ENCODE data around the gene DAB2IP. TPM values are rescaled to one million over a fixed set of nuclear protein-coding genes. Genes with fewer than 3 reads are reported as not detected.

Gene DAB2IP
- total RNA-seq, 1 donor from 2014 or later: 0.75 TPM

DNA sequence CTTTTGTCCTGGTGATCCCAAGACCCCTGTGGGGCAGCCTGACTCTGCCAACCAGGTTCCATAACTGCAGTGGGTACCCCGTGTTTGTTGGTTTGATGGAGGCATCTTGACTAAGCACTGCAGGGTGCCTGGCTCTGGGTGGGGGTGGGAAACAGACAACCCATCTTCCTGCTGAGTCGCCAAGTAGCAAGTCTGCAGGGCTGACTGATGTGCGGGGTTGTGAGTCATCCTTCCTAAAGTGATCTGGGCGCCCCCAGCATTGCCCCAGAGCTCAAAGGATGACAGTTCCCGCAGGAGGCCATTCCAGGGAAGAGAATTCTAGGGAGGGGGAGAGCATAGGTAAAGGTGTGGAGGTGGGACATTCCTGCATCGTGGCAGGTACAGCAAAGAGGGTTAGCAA, 23.5 kb downstream of the DAB2IP start:
- ATAC-seq (ENCODE audit: low read depth) (no peak), DNase-seq (no peak)
- TF ChIP-seq, protein P1, sequence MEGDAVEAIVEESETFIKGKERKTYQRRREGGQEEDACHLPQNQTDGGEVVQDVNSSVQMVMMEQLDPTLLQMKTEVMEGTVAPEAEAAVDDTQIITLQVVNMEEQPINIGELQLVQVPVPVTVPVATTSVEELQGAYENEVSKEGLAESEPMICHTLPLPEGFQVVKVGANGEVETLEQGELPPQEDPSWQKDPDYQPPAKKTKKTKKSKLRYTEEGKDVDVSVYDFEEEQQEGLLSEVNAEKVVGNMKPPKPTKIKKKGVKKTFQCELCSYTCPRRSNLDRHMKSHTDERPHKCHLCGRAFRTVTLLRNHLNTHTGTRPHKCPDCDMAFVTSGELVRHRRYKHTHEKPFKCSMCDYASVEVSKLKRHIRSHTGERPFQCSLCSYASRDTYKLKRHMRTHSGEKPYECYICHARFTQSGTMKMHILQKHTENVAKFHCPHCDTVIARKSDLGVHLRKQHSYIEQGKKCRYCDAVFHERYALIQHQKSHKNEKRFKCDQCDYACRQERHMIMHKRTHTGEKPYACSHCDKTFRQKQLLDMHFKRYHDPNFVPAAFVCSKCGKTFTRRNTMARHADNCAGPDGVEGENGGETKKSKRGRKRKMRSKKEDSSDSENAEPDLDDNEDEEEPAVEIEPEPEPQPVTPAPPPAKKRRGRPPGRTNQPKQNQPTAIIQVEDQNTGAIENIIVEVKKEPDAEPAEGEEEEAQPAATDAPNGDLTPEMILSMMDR (IDR thresholded peaks at IDR 0.05): no peak
- Mint-ChIP-seq H3K4me3 (no peak overlapping the region), H3K27ac (no peak overlapping the region), H3K36me3 (ENCODE audit: low read depth) (no peaks in the 10 kb centered on the region), H3K4me1 (no peaks in the 10 kb centered on the region), H3K27me3 (peaks cover 12% of the 10 kb centered on the region), H3K9me3 (no peaks in the 10 kb centered on the region)
- intact Hi-C loops (cut with micrococcal nuclease): no loop called here
- CTCF ChIA-PET: no interaction called here
- POLR2A ChIA-PET: no interaction called here

DNA sequence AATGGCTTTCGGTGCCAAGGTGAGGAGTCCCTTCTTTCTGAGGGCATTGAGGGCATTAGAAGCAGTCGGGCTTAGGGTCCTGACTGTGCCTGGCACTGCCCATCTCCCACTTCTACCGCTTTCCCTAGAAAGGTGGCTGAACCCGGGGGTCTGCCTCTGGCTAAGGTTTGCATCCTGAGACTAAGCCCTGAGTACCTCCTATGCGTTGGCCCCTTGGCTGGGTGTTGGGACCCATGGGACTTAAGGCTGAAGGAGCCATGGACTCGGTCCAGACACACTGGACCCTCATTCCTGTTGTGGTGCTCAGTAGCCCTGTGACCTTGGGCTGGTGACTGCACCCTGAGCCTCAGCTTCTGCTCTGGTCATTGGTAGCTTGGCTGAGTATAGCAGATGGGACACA, 23.9 kb downstream of the DAB2IP start:
- DNase-seq (no peak), ATAC-seq (ENCODE audit: low read depth) (no peak)
- intact Hi-C loops (cut with micrococcal nuclease): no loop called here
- Mint-ChIP-seq H3K4me1 (no peaks in the 10 kb centered on the region), H3K36me3 (ENCODE audit: low read depth) (no peaks in the 10 kb centered on the region), H3K27me3 (peaks cover 8% of the 10 kb centered on the region), H3K27ac (no peak overlapping the region), H3K9me3 (no peaks in the 10 kb centered on the region), H3K4me3 (no peak overlapping the region)
- TF ChIP-seq, protein P1 (IDR thresholded peaks at IDR 0.05): no peak
- CTCF ChIA-PET: no interaction called here
- POLR2A ChIA-PET: no interaction called here

DNA sequence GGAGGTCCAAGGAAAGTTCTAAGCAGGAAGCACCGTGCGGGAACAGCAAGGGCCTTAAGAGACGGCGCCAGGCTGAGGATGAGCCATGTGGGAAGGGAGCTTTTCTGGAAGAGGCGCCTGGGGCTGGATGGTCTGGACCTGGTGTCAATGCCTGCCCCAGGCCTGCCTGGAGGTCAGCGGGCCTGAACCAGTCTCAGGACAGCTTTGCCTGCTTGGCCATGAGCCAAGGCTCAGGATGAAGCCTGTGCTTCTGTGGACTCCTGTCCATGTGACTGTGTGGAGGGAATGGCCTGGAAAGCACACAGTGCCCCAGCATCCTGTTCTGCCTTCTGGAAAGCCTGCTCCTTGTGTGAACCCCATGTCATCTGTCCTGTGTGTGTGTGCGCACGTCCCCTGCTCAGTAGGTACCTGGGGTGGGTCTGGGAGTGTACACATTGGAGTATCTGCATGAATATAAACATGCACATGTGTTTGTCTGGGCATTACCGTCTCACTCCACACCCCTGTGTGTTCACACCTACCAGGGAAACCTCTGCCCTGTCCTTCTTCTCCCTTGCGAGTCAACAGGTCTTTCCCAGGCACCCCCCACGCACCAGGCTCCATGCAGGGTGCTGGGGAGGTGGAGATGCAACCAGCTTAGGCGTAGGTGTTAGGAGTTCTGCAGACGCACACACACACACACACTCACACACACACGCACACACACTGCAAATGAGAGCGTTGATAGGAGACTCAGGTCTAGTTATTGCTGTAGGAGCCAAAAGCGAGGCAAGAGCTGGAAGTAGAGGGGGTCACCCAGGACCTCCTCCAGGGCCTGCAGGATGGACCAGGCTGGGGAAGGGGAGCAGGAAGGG, 24.8 kb downstream of the DAB2IP start:
- no peak overlapping the region for H3K4me3 Mint-ChIP-seq
- H3K27ac Mint-ChIP-seq: no peak overlapping the region
- ChIA-PET CTCF (no interaction called here), POLR2A (no interaction called here)
- intact Hi-C loops (cut with micrococcal nuclease): no loop called here
- ATAC-seq (ENCODE audit: low read depth) (no peak), DNase-seq (no peak)
- H3K36me3 Mint-ChIP-seq (ENCODE audit: low read depth): no peaks in the 10 kb centered on the region
- no peaks in the 10 kb centered on the region for H3K9me3 Mint-ChIP-seq
- H3K4me1 Mint-ChIP-seq: no peaks in the 10 kb centered on the region
- H3K27me3 Mint-ChIP-seq: peaks cover 6% of the 10 kb centered on the region
- TF ChIP-seq, protein P1 (IDR thresholded peaks at IDR 0.05): no peak

DNA sequence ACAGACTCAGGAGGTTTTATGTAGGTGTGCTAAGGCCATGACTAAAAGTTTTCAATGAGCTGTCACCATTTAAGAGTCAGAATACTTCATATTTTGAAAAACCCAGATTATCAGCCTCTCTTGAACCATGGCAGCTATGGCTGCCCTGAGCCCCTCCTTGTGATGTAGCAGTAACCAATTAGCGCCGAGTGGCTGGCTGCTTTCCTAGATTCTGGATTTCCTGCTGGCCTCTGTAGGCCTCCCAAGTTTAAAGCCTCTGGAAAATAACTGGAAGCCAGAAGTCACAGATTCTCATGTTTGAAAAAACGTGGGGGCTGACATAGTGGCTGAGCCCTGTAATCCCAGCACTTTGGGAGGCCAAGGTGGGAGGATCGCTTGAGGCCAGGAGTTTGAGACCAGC, 25.5 kb downstream of the DAB2IP start:
- CTCF ChIA-PET: no interaction called here
- H3K4me1 Mint-ChIP-seq: no peaks in the 10 kb centered on the region
- H3K9me3 Mint-ChIP-seq: no peaks in the 10 kb centered on the region

DNA sequence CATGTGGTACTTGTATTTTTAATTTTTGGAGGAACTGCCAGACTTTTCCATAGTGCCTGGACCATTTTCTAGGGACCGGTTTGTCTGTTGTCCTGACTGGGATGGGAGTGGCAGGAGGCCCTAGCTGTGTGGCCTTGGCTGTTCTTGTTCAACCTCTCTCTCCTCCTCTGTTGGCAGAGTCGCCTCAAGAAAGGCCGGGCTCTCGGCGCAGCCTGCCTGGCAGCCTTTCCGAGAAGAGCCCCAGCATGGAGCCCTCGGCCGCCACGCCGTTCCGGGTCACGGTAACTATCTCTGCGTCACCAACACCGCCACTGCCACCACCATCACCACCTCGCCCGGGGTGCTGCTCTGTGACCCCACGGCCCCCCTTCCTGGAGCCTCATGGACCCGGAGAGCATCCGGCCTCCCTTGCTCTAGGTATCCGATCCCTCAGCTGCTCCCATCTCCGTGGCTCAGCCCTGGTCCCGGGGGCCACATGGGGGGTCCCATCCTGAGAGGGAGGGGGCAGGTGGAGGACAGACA, 27.1 kb downstream of the DAB2IP start:
- intact Hi-C loops (cut with micrococcal nuclease): no loop called here
- ChIA-PET POLR2A (no interaction called here), CTCF (no interaction called here)
- TF ChIP-seq, protein P1 (IDR thresholded peaks at IDR 0.05): no peak
- Mint-ChIP-seq H3K4me3 (no peak overlapping the region), H3K36me3 (ENCODE audit: low read depth) (no peaks in the 10 kb centered on the region), H3K27ac (no peak overlapping the region), H3K27me3 (peaks cover 10% of the 10 kb centered on the region), H3K4me1 (no peaks in the 10 kb centered on the region), H3K9me3 (no peaks in the 10 kb centered on the region)
- no peak for DNase-seq
- ATAC-seq (ENCODE audit: low read depth): no peak

More for the DNA sequence above, 25.5 kb downstream of the DAB2IP start:
- no peak for ATAC-seq (ENCODE audit: low read depth)
- peaks cover 7% of the 10 kb centered on the region for H3K27me3 Mint-ChIP-seq
- intact Hi-C loops (cut with micrococcal nuclease): no loop called here
- DNase-seq: no peak
- POLR2A ChIA-PET: no interaction called here
- TF ChIP-seq, protein P1 (IDR thresholded peaks at IDR 0.05): no peak
- no peak overlapping the region for H3K27ac Mint-ChIP-seq
- no peaks in the 10 kb centered on the region for H3K36me3 Mint-ChIP-seq (ENCODE audit: low read depth)
- H3K4me3 Mint-ChIP-seq: no peak overlapping the region
